NCI-H2107 treated with DMSO at 0.1 percent for 48 hours (cell line): Measurements from ENCODE around the gene VIM.

Experiments
- DNase-seq: peaks from one replicate; lab custom pipeline; 2025; ENCODE audit not compliant: unreplicated experiment; lab: John Stamatoyannopoulos, UW

The VIM gene

DNA sequence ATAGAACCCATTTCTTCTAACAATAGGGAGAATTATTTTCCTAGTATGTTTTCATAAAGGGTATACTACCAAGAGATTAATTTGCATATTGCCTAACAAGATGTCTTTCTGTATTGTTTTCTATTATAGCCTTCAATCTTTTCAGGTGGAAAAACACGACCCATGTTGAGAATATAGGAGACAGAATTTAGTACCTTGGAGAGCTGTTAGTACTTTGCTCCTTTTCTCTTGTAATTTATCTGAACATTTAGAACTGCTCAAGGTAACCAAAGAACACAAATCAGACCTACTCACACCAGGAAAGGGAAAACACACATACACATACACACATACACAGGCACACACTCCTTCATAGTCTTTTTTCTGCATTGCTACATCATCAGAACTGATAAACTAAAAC is 18.7 kb upstream of the VIM start:
- DNase-seq = no peak

DNA sequence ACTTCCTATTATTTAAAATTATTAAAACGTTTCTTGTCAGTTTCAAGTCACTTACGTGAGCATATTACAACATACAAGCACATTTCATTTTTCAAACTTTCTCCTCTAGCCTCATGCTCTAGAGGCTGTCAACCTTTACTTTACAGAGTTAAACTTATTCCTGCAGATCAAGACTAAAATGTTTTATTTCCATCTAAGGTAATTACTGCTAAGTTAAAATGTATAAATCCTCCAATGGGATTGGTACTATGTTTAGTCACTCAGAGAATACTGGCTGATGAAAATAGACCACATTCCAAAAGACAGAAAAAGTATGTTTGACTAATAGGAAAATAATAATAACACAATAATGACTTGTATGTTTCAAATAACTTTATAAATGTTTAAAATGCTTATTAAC is 18.2 kb upstream of the VIM start:
- DNase-seq = no peak

DNA sequence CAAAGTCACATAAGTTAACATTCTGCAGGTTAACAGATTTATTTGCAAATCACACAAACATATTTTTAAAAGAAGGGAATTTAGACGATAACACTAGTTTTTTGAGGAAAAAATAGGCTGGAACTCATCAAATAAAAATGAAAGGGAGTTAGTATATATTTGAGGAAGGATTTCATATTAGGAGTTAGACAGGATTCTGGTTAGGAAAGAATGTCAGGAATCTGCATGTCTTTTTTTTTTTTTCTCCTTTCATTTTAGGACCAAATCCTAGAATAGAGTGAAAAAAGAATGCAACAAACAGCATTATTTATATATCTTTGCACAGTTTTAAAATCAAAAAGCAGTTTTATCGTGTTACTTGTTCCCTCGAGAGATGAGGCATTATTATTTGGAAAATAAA is 17.7 kb upstream of the VIM start:
- no peak for DNase-seq

DNA sequence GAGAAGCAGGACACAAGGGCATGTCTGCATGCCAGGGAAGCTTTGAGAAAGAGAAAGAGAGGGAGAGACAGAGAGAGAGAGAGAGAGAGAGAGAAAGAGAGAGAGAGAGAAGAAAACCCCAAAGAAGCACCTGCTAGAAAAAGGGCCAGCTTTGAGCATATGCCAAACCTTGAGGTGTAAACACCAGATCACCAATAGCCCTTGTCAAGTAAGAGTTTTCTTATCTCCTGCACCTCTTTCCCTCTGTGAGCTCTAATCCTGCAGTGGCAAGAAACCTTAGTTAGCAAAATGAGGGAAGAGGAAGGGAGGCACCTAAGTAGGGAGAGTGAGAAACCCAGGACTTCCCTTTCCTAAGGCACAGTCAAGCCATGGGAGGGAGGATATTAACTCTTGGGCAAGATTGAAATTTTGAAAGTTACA is 15.2 kb upstream of the VIM start:
- no peak for DNase-seq

DNA sequence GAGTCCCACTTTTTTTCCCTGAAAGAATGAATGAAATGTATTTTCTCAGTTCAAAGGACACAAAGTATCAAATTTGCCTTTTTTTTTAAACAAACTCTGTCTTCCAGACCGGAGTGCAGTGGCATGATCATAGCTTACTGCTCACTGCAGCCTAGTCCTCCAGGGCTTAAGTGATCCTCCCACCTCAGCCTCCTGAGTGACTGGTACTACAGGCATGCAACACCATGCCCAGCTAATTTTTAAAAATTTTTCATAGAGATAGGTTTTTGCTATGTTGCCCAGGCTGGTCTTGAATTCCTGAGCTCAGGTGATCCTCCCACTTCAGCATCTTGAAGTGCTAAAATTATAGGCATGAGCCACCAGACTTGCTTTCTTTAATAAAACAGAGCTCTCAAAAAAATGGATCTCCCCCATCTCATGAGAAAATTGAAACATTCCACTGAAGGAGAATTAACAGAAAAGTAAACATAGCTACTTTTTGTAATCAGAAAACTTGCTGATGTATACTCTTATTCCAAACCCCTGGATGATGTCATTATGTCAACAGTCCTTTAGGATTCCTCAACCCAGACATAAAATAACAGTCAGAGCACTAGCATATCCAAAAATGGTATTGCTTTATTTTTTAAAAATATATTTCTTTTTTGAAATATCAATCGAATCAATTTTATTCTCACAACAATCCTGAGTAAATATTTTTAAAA is 14.2 kb upstream of the VIM start:
- no peak for DNase-seq

DNA sequence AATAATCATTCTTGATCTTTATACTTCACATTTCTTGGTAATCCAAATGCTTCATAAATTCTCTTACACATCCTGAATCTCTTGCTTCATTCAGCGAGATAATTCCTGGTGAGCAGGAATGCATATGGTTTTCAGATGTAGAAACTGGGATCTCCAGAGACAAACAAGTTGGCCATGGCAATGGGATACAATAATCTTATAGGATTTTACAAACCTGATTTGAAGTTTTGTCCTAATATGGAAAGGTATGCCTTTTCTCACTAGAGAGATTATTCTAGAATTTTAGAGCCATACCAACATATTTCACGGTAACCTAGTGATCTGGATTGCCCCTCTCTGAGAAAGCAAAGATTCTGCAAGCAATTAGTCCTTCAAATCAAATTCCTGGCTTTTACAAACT is 13.5 kb upstream of the VIM start:
- no peak for DNase-seq

DNA sequence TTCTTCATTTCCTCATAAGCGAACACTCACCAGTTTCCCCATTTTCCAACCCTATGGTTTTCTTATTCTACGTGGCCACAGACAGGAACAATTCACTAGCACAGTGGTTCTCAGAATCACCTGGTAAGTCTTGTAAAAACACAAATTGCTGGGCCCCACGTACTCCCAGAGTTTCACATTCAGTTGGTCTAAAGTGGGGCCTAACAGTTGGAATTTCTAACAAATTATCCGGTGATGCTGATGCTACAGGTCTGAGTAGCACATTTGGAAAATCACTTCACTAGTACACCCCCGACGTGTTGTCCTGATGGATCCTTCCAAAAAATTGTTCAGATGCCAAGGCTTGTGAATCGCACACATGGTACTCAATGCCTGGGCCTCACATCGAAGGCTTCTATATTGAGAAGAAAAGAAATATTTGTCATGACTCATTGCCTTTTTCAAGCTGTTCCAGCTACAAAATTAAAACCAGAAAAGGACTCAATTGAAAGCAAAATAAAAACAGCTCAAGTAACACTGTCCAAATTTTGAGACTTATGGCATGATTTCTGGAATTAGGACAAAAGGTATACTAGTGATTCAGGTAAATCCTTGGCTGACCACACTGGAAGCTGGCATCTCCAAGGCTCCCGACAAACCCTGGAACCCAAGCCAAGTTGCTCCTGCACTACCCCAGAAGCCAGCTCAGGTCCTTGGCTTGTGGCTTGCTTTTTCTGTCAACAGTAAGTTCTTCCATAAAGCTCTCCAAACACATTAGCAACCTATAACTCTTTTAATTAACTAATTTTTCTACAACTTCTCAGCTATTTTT is 12.9 kb upstream of the VIM start:
- DNase-seq = no peak

DNA sequence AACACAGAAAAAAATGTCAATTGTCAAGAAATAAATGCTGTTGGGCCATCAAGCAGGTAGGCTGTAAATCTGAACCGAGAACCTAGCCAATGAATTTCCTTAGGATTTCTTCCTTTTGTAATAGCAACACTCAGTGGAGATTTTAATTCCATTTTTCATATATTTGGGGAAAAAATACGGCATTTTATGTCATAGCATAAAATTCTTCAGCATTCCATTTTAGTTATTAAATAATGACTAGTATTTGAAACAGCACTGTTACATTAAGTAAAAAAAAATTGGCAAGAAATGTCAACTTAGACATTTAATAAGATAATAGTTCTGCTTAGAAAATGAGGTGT is 12.3 kb upstream of the VIM start:
- no peak for DNase-seq

DNA sequence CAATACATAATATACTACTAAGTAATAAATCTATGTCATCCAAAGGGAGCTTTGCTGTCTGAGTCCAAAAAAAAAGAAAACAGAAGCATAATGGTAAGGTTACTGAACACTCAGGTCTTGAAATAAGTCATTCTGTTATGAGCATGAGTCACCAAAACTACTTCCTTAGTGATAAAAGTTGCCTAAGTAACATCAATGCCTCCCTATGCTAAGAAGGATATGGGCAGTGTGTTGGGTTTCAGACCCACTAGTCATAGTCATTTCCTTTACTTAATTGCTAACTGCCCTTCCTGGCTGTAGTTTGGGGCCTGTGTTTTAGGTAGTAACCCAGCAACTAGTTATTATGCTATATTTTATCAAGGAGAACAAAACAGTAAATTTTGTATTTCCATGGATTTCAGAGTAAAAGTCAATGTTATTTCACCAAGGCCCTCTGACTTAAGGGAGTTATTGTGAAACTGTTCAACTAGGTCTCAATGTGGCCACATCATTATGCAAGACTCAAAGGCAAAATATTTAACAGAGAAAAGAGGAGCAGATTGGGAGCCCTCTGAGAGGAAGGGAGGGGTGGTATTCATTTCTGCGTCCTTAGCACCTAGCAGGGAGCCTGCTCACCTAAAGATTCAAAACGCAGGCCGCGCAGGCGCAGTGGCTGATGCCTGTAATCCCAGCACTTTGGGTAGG is 11.7 kb upstream of the VIM start:
- DNase-seq = no peak

DNA sequence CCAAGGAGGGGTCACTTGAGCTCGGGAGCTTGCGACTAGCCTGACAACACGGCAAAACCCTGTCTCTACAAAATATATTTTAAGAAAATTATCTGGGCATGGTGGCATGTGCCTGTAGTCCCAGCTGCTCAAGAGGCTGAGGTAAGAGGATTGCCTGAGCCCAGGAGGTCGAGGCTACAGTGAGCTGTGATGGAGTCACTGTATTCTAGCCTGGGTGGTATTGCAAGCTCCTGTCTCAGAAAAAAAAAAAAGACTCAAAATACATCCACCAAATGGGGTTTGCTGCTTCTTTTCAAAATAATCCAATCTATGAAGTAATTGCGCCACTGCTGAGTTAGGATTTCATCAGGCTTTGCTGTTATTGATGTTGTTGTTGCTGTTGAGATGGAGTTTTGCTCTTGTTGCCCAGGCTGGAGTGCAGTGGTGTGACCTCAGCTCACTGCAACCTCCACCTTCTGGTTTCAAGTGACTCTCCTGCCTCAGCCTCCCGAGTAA is 11.1 kb upstream of the VIM start:
- no peak for DNase-seq

DNA sequence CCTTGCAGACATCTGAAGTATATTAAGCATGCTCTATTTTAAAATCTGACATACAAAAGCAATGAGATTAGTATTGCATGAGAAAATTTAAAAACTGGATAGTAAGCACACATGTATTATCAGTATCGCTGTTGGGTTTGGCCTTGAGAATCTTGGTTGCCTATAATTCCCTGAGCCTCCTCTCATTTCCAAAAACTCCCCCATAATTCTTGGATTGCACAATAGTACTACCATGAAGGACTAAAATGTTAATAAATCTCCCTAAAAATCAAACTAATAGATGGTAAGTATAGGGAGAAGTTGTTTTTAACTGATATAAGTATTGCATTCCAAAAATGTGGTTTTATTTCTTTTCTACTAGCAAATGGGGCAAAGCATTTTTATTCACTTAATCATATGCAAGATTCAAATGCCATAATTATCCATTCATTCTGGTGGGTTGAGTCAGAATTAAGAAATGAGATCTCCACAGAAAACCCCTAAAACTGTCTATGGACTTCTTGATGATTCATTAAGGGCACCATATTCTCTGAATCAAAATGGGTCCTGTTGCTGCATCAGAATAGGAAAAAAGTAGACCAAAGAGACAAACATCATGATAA is 10.3 kb upstream of the VIM start:
- DNase-seq = no peak

DNA sequence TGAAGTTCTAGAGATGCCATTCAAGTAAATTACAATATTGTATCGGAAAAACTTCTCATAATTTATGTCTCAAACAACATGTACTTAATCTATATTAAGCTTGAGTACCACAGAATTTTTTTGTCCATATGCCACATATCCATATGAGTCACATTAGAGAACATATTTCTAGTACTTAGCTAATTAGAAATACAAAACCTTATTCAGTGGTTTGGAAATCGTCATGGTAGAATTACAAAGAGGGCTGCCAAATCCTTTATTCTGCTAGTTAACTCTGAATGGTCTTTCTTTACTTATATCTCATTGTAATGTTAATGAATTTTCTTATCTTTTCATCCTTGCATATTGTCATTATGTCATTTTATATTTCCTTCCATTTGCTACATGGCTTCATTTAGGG is 9.0 kb upstream of the VIM start:
- DNase-seq = no peak

DNA sequence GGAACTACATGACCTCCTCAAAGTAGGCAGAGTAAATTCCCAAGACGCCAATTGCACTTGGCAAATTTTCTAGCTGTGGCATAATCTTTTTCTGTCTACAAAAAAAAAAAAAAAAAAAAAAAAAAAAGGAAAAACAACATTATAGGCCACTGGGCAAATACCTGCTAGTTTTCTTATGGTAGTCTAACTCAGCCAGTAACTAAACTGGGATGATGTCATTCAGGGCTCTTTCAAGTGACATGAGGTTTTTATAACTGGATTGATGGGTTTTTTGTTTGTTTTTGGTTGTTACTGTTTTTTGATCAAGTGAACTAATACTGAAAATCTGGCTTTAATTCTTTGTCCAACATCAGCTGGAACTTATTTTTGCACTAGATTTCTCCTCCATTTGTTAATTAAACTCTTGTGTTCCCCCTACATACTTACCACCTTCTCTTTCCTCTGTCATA is 7.4 kb upstream of the VIM start:
- DNase-seq = no peak

DNA sequence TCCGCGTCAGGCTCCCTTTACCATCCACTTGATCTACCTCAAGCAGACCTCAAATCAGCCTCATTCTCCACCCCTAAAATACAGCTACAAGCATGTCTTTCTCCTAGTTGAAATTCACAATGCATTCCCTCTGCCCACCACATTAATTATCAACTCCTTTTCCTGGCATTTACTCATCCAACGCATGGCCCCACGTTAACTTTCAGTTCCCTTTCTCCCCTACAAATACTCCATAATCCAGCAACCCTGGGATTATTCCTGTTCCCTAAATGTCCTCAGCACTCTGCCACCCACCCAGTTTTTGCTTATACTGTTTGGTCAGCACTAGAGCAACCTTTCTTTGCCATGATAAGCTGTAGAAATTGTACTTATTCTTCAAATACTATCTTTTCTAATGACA is 5.7 kb upstream of the VIM start:
- DNase-seq = no peak

DNA sequence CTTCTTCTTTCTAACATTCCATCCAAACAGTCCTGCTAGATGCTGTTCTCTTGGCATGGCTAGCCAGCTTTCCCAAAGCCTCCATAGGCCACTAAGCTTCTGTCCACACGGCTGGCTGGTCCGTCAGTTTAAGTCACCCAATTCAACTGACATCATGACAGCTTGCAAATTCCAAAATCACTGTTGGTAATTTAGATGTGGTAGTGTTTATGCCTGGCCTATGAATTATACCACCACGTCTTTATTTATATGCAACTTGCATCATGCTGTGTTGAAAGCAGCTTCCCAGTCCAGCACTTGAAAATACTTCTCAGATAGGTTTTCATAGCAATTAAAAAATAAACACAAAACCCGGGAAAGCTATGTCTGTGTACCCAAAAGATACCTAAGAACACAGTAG is 2.2 kb upstream of the VIM start:
- no peak for DNase-seq

DNA sequence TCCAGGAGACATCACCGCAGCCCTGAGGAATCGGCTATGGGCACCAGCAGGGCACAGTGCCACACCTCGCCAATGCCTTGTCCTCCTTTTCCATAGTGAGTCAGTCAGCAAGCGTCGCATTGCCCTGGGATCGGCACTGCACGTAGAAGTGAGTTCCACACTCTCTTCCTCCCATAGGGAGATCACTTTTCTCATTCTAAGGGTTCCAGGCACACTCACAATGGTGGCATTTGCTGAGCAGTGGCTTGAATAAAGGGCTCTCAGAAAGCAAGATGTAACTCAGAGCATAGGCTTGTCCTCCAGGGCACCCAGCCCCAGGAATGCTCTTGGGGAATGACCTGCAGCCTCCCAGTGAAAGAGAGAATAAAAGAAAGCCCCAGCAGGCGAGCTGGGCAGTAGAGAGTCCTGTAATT is 1.1 kb upstream of the VIM start:
- DNase-seq = no peak

DNA sequence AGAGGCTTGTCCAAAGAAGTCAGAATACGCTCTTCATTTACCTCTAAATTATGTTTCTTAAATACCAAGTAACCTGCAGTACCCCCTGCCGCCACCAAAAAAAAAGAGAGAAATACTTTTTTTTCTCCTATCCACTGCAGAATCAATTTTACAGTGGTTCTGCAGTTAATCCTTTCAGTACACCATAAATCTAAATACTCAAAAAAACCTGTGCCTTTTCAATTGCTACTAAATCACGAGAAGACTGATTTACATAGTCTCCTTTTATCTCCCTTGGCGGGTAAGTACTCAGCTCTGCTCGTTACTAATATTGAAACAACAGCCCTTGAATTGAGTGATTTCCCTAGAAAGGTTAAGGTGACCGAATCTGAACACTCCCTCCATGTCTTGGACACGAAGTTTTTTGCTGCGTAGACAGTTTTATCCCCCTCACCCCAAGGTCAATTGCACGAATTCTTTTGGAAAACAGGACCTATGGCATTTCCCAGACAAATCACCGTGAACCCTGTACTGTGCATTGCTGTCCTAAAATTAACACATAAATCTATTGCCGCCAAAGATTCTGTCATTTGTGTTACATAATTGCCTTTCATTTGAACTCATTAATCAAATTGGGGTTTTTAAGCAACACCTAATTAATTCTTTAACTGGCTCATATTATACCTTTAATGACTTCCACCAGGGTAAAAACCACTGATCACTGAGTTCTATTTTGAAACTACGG is 512 bp upstream of the VIM start:
- DNase-seq = no peak

DNA sequence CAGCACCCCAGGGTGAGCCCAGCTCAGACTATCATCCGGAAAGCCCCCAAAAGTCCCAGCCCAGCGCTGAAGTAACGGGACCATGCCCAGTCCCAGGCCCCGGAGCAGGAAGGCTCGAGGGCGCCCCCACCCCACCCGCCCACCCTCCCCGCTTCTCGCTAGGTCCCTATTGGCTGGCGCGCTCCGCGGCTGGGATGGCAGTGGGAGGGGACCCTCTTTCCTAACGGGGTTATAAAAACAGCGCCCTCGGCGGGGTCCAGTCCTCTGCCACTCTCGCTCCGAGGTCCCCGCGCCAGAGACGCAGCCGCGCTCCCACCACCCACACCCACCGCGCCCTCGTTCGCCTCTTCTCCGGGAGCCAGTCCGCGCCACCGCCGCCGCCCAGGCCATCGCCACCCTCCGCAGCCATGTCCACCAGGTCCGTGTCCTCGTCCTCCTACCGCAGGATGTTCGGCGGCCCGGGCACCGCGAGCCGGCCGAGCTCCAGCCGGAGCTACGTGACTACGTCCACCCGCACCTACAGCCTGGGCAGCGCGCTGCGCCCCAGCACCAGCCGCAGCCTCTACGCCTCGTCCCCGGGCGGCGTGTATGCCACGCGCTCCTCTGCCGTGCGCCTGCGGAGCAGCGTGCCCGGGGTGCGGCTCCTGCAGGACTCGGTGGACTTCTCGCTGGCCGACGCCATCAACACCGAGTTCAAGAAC is 1.1 kb downstream of the VIM start:
- DNase-seq = no peak

DNA sequence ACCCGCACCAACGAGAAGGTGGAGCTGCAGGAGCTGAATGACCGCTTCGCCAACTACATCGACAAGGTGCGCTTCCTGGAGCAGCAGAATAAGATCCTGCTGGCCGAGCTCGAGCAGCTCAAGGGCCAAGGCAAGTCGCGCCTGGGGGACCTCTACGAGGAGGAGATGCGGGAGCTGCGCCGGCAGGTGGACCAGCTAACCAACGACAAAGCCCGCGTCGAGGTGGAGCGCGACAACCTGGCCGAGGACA is 1.6 kb downstream of the VIM start:
- no peak for DNase-seq

DNA sequence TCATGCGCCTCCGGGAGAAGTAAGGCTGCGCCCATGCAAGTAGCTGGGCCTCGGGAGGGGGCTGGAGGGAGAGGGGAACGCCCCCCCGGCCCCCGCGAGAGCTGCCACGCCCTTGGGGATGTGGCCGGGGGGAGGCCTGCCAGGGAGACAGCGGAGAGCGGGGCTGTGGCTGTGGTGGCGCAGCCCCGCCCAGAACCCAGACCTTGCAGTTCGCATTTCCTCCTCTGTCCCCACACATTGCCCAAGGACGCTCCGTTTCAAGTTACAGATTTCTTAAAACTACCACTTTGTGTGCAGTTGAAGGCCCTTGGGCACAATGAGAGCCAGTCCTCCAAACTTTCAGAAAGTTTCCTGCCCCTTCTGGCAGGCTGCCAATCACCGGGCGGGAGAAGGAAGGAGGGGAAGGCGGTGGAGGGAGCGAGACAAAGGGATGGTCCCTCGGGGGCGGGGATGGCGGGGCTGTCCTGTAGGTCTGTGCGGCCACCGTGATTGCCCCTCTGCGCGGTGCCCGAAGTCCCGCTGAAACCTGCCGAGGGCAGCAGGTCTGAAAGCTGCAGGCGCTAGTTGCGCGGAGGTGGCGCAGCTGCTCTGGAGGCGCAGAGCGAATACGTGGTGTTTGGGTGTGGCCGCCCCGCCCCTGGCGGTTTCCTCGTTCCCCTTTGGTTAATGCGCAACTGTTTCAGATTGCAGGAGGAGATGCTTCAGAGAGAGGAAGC is 2.1 kb downstream of the VIM start:
- peak; percentile 3 for DNase-seq
